Neural cell (in vitro differentiated cells): ENCODE data around the gene COPRS. TPM values are rescaled to one million over a fixed set of nuclear protein-coding genes. Genes with fewer than 3 reads are reported as not detected.

Experiments used
- H2AFZ ChIP-seq: fragments of 200-600, 300-800 bp; sonication (generic), shearing (Covaris generic); 2 replicates; pipeline ENCODE4 v1.6.0; 2014; ENCODE audit warnings: low read depth, mild to moderate bottlenecking, antibody characterized with exemption, low read length, moderate library complexity
- H3F3A ChIP-seq: fragments of 200-600 bp; shearing (Covaris generic); 2 replicates; pipeline ENCODE4 v1.6.1; 2016; ENCODE audit warnings: mild to moderate bottlenecking, moderate library complexity, mixed read lengths, antibody characterized with exemption, low read length; ENCODE audit not compliant: insufficient read depth, poor library complexity, severe bottlenecking
- H3K27ac ChIP-seq: fragments of 200-600, 300-800 bp; sonication (generic), shearing (Covaris generic); 2 replicates; pipeline ENCODE4 v1.5.1; 2014; ENCODE audit warnings: mild to moderate bottlenecking, low read length, moderate library complexity
- H3K27me3 ChIP-seq: fragments of 300-800, 200-600 bp; sonication (generic), shearing (Covaris generic); 2 replicates; pipeline ENCODE4 v1.6.0; 2014; ENCODE audit warnings: mild to moderate bottlenecking, low read depth, low read length, moderate library complexity; ENCODE audit not compliant: insufficient read depth
- H3K36me3 ChIP-seq: fragments of 300-800, 200-600 bp; sonication (generic), shearing (Covaris generic); 2 replicates; pipeline ENCODE4 v1.5.1; 2014; ENCODE audit warnings: mild to moderate bottlenecking, antibody characterized with exemption, low read length, moderate library complexity; ENCODE audit not compliant: insufficient read depth
- H3K4me2 ChIP-seq: fragments of 300-800, 200-600 bp; sonication (generic), shearing (Covaris generic); 2 replicates; pipeline ENCODE4 v1.6.0; 2014; ENCODE audit warnings: mild to moderate bottlenecking, low read length
- H3K4me3 ChIP-seq: fragments of 300-800, 200-600 bp; sonication (generic), shearing (Covaris generic); 2 replicates; pipeline ENCODE4 v1.5.1; 2014; ENCODE audit warnings: mild to moderate bottlenecking, low read length, moderate library complexity
- H3K79me2 ChIP-seq: fragments of 200-600 bp; shearing (Covaris generic); replicated peaks from 2 replicates; pipeline ENCODE4 v1.6.0; 2014; ENCODE audit warnings: mild to moderate bottlenecking, low read length, moderate library complexity; ENCODE audit not compliant: insufficient read depth
- H3K9ac ChIP-seq: fragments of 300-800, 200-600 bp; sonication (generic), shearing (Covaris generic); 2 replicates; pipeline ENCODE4 v1.6.1; 2016; ENCODE audit warnings: mild to moderate bottlenecking, low read length, mixed read lengths
- H3K9me2 ChIP-seq: fragments of 200-600 bp; shearing (Covaris generic); 2 replicates; pipeline ENCODE4 v1.6.1; 2016; ENCODE audit warnings: mild to moderate bottlenecking, low read length, mixed read lengths; ENCODE audit not compliant: insufficient read depth
- H3K9me3 ChIP-seq: fragments of 200-600, 300-800 bp; sonication (generic), shearing (Covaris generic); 2 replicates; pipeline ENCODE4 v1.6.1; 2016; ENCODE audit warnings: mild to moderate bottlenecking, mixed run types, low read length, moderate library complexity, mixed read lengths
- H4K20me1 ChIP-seq: fragments of 200-600 bp; shearing (Covaris generic); 2 replicates; pipeline ENCODE4 v1.6.1; 2016; ENCODE audit warnings: mild to moderate bottlenecking, mixed run types; ENCODE audit not compliant: insufficient read depth
- EP300 ChIP-seq: fragments of 450-650 bp; conservative IDR thresholded peaks from 2 replicates; pipeline ENCODE4 v1.6.1; 2014; ENCODE audit warnings: antibody characterized with exemption, mild to moderate bottlenecking, moderate library complexity; ENCODE audit not compliant: poor library complexity, severe bottlenecking
- EZH2 ChIP-seq: fragments of 200-600, 300-800 bp; shearing (Covaris generic), sonication (generic); IDR thresholded peaks from 2 replicates; pipeline ENCODE4 v1.6.1; 2014; ENCODE audit warnings: antibody characterized with exemption, low read length, borderline replicate concordance, mild to moderate bottlenecking; ENCODE audit not compliant: insufficient read depth, poor library complexity, severe bottlenecking
- MXI1 ChIP-seq: fragments of 450-650 bp; conservative IDR thresholded peaks from 2 replicates; pipeline ENCODE4 v1.6.1; 2014; ENCODE audit warnings: antibody characterized with exemption, mild to moderate bottlenecking; ENCODE audit not compliant: poor library complexity, severe bottlenecking
- POLR2AphosphoS5 ChIP-seq: IDR thresholded peaks from 2 replicates; pipeline ENCODE4 v1.6.1; 2012
- RAD21 ChIP-seq: fragments of 450-650 bp; conservative IDR thresholded peaks from 2 replicates; pipeline ENCODE4 v1.6.1; 2014; ENCODE audit warnings: antibody characterized with exemption, mild to moderate bottlenecking, moderate library complexity
- SMC3 ChIP-seq: fragments of 450-650 bp; conservative IDR thresholded peaks from 2 replicates; pipeline ENCODE4 v1.6.1; 2014; ENCODE audit warnings: antibody characterized with exemption, mild to moderate bottlenecking, moderate library complexity; ENCODE audit not compliant: poor library complexity
- TAF1 ChIP-seq: IDR thresholded peaks from 2 replicates; pipeline ENCODE4 v1.6.1; 2012; ENCODE audit warnings: low read depth
- polyA plus RNA-seq: library from polyadenylated mRNA; depleted of rRNA; stranded (reverse); fragments of >200 nt; gene quantifications from 2 replicates; pipeline ENCODE4 v1.2.3, GENCODE V29; 2014
- TF ChIP-seq, protein P1 (sequence below): IDR thresholded peaks from 2 replicates; pipeline ENCODE4 v1.6.1; 2012; ENCODE audit warnings: borderline replicate concordance
- TF ChIP-seq, protein P2 (sequence below): fragments of 450-650 bp; IDR thresholded peaks from 2 replicates; pipeline ENCODE4 v1.5.1; 2014; ENCODE audit warnings: antibody characterized with exemption, mild to moderate bottlenecking, moderate library complexity; ENCODE audit not compliant: poor library complexity, severe bottlenecking

Gene COPRS
- polyA plus RNA-seq, 1 donor from 2014 or later, result 67.9 TPM

DNA sequence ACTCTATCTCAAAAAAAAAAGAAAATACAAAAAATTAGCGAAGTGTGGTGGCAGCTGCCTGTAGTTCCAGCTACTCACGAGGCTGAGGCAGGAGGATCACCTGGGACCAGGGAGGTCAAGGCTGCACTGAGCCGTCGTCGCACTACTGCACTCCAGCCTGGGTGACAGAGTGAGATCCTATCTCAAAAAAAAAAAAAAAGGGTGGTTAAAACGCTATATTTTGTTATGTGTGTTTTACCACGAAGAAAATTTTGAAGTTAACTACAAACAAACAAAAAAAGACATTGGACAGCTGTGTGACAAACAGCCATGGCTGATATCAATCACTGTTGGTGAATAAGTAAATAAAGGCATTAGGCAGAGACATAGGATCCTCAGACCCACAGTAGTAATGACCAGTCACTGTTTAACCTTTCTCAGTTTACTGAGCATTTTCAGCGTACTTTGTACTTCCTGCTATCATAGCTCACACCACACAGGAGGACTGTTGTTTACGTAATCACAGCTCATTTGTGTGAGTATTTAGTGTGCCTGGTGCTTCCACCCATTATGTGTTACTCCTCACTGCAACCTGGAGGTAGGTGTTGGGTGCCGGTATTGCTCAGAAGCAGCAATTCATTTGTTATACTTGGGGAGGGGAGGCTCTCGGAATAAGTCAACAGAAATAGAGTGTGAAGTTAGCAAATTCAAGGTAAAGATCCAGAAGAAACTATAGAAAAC, 55.4 kb downstream of the COPRS start:
- no peak overlapping the region for H3K4me3 ChIP-seq
- no peaks in the 10 kb centered on the region for H3F3A ChIP-seq
- no peaks in the 10 kb centered on the region for H3K36me3 ChIP-seq
- H3K9me2 ChIP-seq, result no peaks in the 10 kb centered on the region
- H3K27ac ChIP-seq, result no peak overlapping the region
- no peak overlapping the region for H3K4me2 ChIP-seq
- no peak overlapping the region for H3K9ac ChIP-seq
- no peaks in the 10 kb centered on the region for H3K79me2 ChIP-seq
- H3K9me3 ChIP-seq, result no peaks in the 10 kb centered on the region
- no peak for TF ChIP-seq MXI1
- no peak for TF ChIP-seq TAF1
- no peak for TF ChIP-seq SMC3
- no peak overlapping the region for H2AFZ ChIP-seq
- no peaks in the 10 kb centered on the region for H3K27me3 ChIP-seq
- no peaks in the 10 kb centered on the region for H4K20me1 ChIP-seq

DNA sequence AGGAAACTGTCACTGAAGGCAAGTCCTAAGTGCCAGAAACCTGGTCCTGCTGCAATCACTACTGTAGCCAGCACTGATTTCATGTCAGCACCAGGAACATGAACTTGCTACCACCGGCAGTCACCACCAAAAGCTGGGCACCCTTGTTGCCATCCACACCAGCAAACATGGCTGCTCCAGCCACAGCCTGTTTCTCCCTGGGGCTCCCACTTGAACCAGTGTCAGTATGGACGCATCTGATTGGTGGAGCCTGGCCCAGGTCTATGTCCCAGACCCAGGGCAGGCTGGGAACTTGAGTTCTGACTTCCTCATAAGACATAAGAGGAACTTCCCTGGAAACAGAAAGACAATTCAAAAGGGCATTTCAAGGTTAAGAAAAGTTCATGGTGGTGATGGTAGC, 56.5 kb downstream of the COPRS start:
- H3K9ac ChIP-seq, result no peak overlapping the region
- H3K4me2 ChIP-seq, result no peak overlapping the region
- no peaks in the 10 kb centered on the region for H3K36me3 ChIP-seq
- no peaks in the 10 kb centered on the region for H3K27me3 ChIP-seq
- H3K27ac ChIP-seq, result no peak overlapping the region
- no peaks in the 10 kb centered on the region for H3K9me3 ChIP-seq
- TF ChIP-seq TAF1 (no peak), EP300 (no peak), EZH2 (no peak), RAD21 (no peak), SMC3 (no peak), MXI1 (no peak), POLR2AphosphoS5 (no peak)
- TF ChIP-seq, protein P1, sequence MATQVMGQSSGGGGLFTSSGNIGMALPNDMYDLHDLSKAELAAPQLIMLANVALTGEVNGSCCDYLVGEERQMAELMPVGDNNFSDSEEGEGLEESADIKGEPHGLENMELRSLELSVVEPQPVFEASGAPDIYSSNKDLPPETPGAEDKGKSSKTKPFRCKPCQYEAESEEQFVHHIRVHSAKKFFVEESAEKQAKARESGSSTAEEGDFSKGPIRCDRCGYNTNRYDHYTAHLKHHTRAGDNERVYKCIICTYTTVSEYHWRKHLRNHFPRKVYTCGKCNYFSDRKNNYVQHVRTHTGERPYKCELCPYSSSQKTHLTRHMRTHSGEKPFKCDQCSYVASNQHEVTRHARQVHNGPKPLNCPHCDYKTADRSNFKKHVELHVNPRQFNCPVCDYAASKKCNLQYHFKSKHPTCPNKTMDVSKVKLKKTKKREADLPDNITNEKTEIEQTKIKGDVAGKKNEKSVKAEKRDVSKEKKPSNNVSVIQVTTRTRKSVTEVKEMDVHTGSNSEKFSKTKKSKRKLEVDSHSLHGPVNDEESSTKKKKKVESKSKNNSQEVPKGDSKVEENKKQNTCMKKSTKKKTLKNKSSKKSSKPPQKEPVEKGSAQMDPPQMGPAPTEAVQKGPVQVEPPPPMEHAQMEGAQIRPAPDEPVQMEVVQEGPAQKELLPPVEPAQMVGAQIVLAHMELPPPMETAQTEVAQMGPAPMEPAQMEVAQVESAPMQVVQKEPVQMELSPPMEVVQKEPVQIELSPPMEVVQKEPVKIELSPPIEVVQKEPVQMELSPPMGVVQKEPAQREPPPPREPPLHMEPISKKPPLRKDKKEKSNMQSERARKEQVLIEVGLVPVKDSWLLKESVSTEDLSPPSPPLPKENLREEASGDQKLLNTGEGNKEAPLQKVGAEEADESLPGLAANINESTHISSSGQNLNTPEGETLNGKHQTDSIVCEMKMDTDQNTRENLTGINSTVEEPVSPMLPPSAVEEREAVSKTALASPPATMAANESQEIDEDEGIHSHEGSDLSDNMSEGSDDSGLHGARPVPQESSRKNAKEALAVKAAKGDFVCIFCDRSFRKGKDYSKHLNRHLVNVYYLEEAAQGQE, result no peak
- TF ChIP-seq, protein P2, sequence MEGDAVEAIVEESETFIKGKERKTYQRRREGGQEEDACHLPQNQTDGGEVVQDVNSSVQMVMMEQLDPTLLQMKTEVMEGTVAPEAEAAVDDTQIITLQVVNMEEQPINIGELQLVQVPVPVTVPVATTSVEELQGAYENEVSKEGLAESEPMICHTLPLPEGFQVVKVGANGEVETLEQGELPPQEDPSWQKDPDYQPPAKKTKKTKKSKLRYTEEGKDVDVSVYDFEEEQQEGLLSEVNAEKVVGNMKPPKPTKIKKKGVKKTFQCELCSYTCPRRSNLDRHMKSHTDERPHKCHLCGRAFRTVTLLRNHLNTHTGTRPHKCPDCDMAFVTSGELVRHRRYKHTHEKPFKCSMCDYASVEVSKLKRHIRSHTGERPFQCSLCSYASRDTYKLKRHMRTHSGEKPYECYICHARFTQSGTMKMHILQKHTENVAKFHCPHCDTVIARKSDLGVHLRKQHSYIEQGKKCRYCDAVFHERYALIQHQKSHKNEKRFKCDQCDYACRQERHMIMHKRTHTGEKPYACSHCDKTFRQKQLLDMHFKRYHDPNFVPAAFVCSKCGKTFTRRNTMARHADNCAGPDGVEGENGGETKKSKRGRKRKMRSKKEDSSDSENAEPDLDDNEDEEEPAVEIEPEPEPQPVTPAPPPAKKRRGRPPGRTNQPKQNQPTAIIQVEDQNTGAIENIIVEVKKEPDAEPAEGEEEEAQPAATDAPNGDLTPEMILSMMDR, result no peak
- no peak overlapping the region for H2AFZ ChIP-seq
- no peaks in the 10 kb centered on the region for H3F3A ChIP-seq
- H3K9me2 ChIP-seq, result no peaks in the 10 kb centered on the region
- H3K79me2 ChIP-seq, result no peaks in the 10 kb centered on the region
- no peaks in the 10 kb centered on the region for H4K20me1 ChIP-seq
- no peak overlapping the region for H3K4me3 ChIP-seq

Other genes with a start within 250 kb of the COPRS start
- 147 and 151 TPM in 2 replicates for gene UTP6, start 42.5 kb upstream of the COPRS start, polyA plus RNA-seq
- gene SUZ12, start 77.8 kb upstream of the COPRS start, polyA plus RNA-seq, result 28.5 and 42.1 TPM in 2 replicates
- gene LRRC37B, start 148.1 kb upstream of the COPRS start, polyA plus RNA-seq, result 39.6 and 60.9 TPM in 2 replicates